T-helper 1 cell (primary cell): ENCODE measurements around the gene WRAP73.

Experiments used
- DNase-seq, 5 donors: peaks; one replicate each; pipeline ENCODE4 v3.0.0-alpha.2; 2012 to 2020

The WRAP73 gene

GRCh38 chr1:3644273-3644672, 5.6 kb downstream of the WRAP73 start:
- no peak for DNase-seq

- no peak for DNase-seq
Observed at GRCh38 chr1:3642919-3643675, 6.8 kb downstream of the WRAP73 start.

- no peak for DNase-seq
Observed at GRCh38 chr1:3641816-3642215, 8.1 kb downstream of the WRAP73 start.

- no peak for DNase-seq
Observed at GRCh38 chr1:3641046-3641760, 8.7 kb downstream of the WRAP73 start.

- DNase-seq = no peak
Observed at GRCh38 chr1:3640121-3640837, 9.6 kb downstream of the WRAP73 start.

- no peak for DNase-seq
Observed at GRCh38 chr1:3639397-3639911, 10.4 kb downstream of the WRAP73 start.

- DNase-seq = no peak
Observed at GRCh38 chr1:3638676-3639075, 11.2 kb downstream of the WRAP73 start.

- no peak for DNase-seq
Observed at GRCh38 chr1:3638027-3638426, 11.9 kb downstream of the WRAP73 start.

- no peak for DNase-seq
Observed at GRCh38 chr1:3636531-3636930, 13.4 kb downstream of the WRAP73 start.

- DNase-seq = no peak
Observed at GRCh38 chr1:3636080-3636479, 13.8 kb downstream of the WRAP73 start.

GRCh38 chr1:3634059-3634800, 15.7 kb downstream of the WRAP73 start:
- no peak for DNase-seq

GRCh38 chr1:3633344-3634058, 16.4 kb downstream of the WRAP73 start:
- no peak for DNase-seq

- DNase-seq = no peak
Observed at GRCh38 chr1:3632716-3633343, 17.1 kb downstream of the WRAP73 start.

- DNase-seq = no peak
Observed at GRCh38 chr1:3632298-3632697, 17.6 kb downstream of the WRAP73 start.

GRCh38 chr1:3631320-3632260, 18.3 kb downstream of the WRAP73 start:
- DNase-seq = no peak

- DNase-seq = no peak
Observed at GRCh38 chr1:3630914-3631313, 19.0 kb downstream of the WRAP73 start.

GRCh38 chr1:3630161-3630611, 19.7 kb downstream of the WRAP73 start:
- DNase-seq = no peak

GRCh38 chr1:3629561-3630160, 20.2 kb downstream of the WRAP73 start:
- DNase-seq = no peak

- DNase-seq = no peak
Observed at GRCh38 chr1:3628445-3628844, 21.5 kb downstream of the WRAP73 start.
